ENCODE measurements around the gene CEPT1.

Gene CEPT1

GRCh38 chr1:111192074-111192473 is 52.1 kb downstream of the CEPT1 start:
- no peak for DNase-seq

- DNase-seq: peak in 5 of 56 donors; percentile 5 to 19 (median 14)
Observed at GRCh38 chr1:111192658-111193519, 52.9 kb downstream of the CEPT1 start.

- DNase-seq: no peak
Observed at GRCh38 chr1:111193712-111194480, 53.9 kb downstream of the CEPT1 start.

DNA sequence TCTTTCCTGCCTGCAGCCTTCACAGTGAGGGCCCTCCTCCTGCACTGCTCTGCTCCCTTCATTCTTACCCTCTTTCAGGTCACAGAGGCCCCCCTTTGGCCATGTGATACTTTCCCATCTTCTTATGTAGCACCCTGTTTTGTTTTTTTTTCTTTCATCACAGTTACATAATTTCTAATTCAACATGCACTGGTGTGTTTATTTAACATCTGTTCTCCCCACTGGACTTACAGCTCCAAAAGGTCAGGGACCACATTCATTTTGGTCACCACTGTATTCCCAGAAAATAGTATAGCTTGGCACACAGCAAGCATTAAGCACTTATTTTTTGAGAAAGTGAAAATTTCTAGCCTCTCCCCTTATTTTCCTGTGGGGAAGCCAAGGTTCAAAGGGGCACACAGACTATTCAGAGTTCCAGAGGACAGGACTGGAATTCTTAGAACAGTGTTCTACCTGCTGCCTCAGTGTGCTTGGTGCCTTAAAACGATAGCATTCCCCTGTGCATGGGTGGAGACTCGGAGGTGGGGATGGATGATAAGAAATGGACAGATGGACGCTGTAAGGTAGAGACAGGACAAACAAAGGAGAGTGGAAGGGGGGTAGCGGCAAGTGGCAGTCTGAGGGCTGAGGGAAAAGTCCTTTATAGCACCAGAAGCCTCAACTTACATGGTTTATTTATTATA is 55.1 kb downstream of the CEPT1 start:
- DNase-seq: no peak

GRCh38 chr1:111196213-111196612 is 56.2 kb downstream of the CEPT1 start:
- no peak for DNase-seq

GRCh38 chr1:111197598-111198284 is 57.7 kb downstream of the CEPT1 start:
- DNase-seq: peak in 1 of 56 donors; percentile 13

DNA sequence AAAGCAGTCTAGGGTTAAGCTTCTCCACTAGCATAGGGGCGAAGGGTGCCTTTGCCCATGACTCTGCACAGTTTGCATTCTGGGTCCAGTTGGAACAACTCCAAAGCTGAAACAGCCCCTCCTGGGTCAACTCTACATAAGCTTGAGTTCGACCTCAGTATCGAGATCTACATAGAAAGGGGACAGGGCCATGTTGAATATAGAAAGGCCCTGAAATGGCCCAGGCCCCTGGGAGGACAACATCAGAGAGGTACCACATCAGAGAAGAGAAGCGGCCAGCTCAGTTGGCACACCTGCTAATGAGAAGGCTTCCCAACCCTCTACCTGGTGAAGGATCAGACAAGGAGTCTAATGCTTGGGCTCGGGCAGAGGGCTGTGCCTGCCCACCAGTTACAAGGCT is 58.8 kb downstream of the CEPT1 start:
- DNase-seq: no peak

DNA sequence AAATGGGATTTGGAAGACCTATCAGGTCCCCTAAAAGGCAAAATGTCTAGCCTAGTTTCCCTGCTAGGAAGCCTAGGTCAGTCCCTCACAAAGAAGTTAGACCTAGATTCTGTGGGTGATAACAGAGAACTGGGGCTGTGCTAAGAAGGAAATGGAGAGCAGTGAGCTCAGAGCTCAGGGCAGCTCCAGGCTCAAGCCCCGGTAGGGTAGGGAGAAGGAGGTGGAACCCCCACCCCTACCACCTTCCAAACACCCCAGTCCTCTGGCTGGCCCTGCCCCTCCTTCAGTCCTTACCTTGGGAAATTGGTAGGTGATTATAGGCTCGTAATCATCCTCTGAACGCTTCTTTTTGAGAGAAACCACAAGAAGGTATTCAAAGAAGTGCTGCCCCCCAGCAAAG is 59.3 kb downstream of the CEPT1 start:
- DNase-seq: no peak

GRCh38 chr1:111199881-111200801 is 60.1 kb downstream of the CEPT1 start, which contains the start of gene DENND2D:
Gene DENND2D, minus strand, starts transcription at chr1:111200646. Its CDS starts 187 bp downstream, at chr1:111200459.
- peak in 19 of 56 donors; percentile 8 to 63 (median 27) for DNase-seq

- no peak for DNase-seq
Observed at GRCh38 chr1:111200802-111201161, 60.8 kb downstream of the CEPT1 start.

DNA sequence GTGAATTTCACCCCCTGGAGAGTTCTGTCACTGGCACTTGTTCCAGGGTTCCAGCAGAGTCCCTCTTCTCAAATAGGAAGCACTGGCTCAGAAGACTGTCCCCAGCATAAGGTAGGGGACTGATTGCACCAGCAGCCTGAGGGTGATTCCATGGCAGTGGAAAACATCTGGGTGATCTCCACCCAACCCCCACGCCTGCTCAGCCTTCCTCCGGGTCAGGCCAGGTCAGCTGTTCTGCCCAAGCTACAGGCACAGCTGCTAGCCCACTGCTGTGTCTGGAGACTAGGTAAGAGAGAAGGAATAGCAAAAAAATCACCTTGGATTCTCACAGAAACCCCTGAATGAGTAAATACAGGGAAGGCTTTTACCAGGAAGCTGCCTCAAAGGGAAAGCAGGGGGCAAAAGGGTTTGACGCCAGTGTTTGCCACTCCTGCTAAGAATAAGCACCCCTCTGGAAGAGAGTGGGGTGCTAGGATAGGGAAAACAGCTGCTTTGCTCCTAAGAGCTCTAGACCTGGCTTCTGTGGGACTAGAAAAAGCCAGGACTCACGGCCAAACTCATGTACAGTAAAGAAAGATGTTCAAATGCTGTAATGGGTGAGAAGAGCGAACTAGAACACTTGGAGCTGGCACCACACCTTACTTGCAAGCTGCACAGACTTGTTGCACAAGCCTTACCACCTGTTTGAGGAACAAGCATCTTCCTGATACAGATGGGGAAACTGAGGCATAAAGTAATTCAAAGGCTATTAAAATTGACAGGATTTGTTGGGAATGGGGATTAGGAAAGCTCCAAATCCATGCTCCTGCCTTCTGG is 61.5 kb downstream of the CEPT1 start:
- no peak for DNase-seq

- no peak for DNase-seq
Observed at GRCh38 chr1:111202366-111202706, 62.3 kb downstream of the CEPT1 start.

DNA sequence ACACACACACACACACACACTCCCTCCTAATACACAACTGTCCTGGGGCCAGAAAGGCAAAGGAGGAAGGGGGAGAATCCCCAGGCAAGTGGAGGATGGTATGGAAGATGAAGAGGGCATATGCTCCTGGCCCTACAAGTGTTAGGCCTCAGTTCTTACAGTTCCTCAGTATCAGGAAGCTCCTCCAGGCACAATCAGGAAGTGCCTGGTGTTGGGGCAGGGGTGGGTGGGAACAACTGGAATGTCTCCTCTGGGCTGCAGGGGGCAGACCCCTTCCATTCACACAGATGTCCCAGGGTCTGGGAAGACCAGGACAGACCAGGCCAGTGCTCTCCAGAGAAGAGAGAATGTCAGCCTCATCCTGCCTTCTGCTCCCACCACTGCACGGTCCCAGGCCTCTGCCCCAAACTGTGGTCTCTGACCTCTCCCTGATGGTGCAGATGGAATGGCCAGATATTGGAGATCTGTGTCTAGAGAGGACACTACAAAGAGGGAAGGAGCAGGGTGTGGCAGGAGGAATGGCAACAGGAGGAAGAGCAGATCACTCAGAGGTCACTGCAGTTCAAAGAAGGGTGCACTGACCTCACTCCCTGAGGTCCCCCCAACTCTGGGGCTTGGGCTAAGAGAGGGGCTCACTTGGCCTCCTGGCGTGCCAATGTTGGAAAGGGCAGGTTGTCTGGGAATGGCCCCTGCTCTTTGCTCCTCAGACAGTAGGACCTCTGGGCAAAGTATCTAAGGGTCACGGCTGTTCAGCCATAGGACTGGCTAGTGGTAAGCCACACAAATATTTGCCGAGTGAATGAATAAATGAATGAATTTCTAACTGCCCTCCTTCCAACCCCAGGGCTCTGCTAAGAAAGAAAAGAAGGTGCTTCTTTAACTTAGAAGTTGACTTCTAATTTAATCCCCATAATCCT is 62.9 kb downstream of the CEPT1 start:
- DNase-seq: no peak

DNA sequence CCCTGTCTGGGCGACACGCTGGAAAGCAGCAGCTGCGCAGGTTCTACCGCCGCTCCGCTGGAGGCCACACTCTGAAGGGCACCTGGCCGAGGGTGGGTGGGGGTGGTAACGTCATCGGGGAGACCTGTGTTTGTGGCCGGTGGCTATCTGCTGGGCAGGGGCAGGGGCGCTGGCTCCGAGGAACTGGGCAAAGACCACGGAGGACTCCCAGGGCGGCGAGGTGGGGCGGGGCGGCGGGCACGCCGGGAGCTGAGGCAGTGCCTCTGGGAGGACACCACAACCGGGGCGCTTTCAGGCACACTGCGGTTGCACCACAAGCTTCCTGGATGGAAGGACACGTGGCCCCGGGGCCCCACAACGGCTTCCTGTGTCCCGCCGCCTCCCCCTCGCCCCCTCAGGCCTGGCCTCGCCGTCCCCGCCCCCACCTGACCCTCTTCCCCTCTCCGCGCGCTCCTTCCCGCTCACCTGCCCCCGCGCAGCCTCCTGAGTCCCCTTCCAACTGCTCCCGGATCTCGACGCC is 63.7 kb downstream of the CEPT1 start:
- DNase-seq: peak in 16 of 56 donors; percentile 10 to 50 (median 22)

GRCh38 chr1:111204201-111204982 is 64.4 kb downstream of the CEPT1 start:
- DNase-seq: peak in 1 of 56 donors; percentile 36

GRCh38 chr1:111204983-111205713 is 65.1 kb downstream of the CEPT1 start:
- no peak for DNase-seq
